ENCODE data around the gene INPP4B.
"Not testable (repeated sequence)": the region's sequence is repeated elsewhere in the genome, so short reads cannot be mapped to it uniquely, and the experiment has no call there.

Gene INPP4B

DNA sequence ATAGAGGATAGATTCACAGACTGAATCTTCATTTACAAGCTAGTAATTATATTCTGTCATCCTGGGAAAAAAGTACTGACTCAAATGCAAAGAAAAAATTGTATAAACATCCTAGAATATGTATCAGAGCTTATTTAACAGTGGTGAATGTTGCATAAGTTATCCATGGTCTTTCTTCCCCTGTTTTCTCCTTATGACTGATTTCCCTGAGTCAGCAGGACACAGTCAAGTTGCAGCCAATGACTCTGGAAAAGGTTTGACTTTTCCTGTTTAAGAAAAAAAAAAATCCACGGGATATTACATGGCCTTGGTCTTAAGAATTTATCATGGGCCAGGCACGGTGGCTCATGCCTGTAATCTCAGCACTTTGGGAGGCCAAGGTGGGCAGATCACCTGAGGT is 36.5 kb downstream of the INPP4B start:
- no peaks in the 10 kb centered on the region for H3K27me3 ChIP-seq (ENCODE audit: control insufficient read depth in 1 of 2, insufficient read depth in 2 of 2, low read length in 2 of 2)
- no peak overlapping the region for H3K9ac ChIP-seq (ENCODE audit: low read depth in 1 of 2, low read length in 2 of 2)
- no peak overlapping the region for H3K27ac ChIP-seq (ENCODE audit: low read depth, low read length)
- H3K36me3 ChIP-seq (ENCODE audit: control insufficient read depth in 1 of 2, insufficient read depth in 2 of 2, low read length in 2 of 2) = no peaks in the 10 kb centered on the region
- peaks cover 5 to 8% of the 10 kb centered on the region in 2 donors for H3K4me1 ChIP-seq (ENCODE audit: control insufficient read depth in 1 of 2, insufficient read depth in 2 of 2, low read length in 2 of 2)
- H3K9me3 ChIP-seq (ENCODE audit: control insufficient read depth in 1 of 2, low read length in 2 of 2) = no peaks in the 10 kb centered on the region
- no peak overlapping the region for H3K4me3 ChIP-seq (ENCODE audit: low read depth in 1 of 2, low read length in 2 of 2)

GRCh38 chr4:142803879-142804278 is 42.2 kb downstream of the INPP4B start:
- H3K4me3 ChIP-seq (ENCODE audit: low read depth in 1 of 2, low read length in 2 of 2); H3K36me3 ChIP-seq (ENCODE audit: control insufficient read depth in 1 of 2, insufficient read depth in 2 of 2, low read length in 2 of 2); H3K27me3 ChIP-seq (ENCODE audit: control insufficient read depth in 1 of 2, insufficient read depth in 2 of 2, low read length in 2 of 2); H3K4me1 ChIP-seq (ENCODE audit: control insufficient read depth in 1 of 2, insufficient read depth in 2 of 2, low read length in 2 of 2); H3K27ac ChIP-seq (ENCODE audit: low read depth, low read length); H3K9me3 ChIP-seq (ENCODE audit: control insufficient read depth in 1 of 2, low read length in 2 of 2); H3K9ac ChIP-seq (ENCODE audit: low read depth in 1 of 2, low read length in 2 of 2): not testable (repeated sequence)

- Histone ChIP-seq H3K27me3 (ENCODE audit: control insufficient read depth in 1 of 2, insufficient read depth in 2 of 2, low read length in 2 of 2) (no peaks in the 10 kb centered on the region), H3K4me3 (ENCODE audit: low read depth in 1 of 2, low read length in 2 of 2) (no peak overlapping the region), H3K9ac (ENCODE audit: low read depth in 1 of 2, low read length in 2 of 2) (no peak overlapping the region), H3K4me1 (ENCODE audit: control insufficient read depth in 1 of 2, insufficient read depth in 2 of 2, low read length in 2 of 2) (no peaks in the 10 kb centered on the region), H3K36me3 (ENCODE audit: control insufficient read depth in 1 of 2, insufficient read depth in 2 of 2, low read length in 2 of 2) (no peaks in the 10 kb centered on the region), H3K9me3 (ENCODE audit: control insufficient read depth in 1 of 2, low read length in 2 of 2) (no peaks in the 10 kb centered on the region), H3K27ac (ENCODE audit: low read depth, low read length) (no peak overlapping the region)
These were observed 44.1 kb downstream of the INPP4B start for GRCh38 chr4:142801966-142802365.

- Histone ChIP-seq H3K9me3 (ENCODE audit: control insufficient read depth in 1 of 2, low read length in 2 of 2) (no peaks in the 10 kb centered on the region), H3K4me3 (ENCODE audit: low read depth in 1 of 2, low read length in 2 of 2) (no peak overlapping the region), H3K27ac (ENCODE audit: low read depth, low read length) (no peak overlapping the region), H3K9ac (ENCODE audit: low read depth in 1 of 2, low read length in 2 of 2) (no peak overlapping the region), H3K27me3 (ENCODE audit: control insufficient read depth in 1 of 2, insufficient read depth in 2 of 2, low read length in 2 of 2) (no peaks in the 10 kb centered on the region), H3K36me3 (ENCODE audit: control insufficient read depth in 1 of 2, insufficient read depth in 2 of 2, low read length in 2 of 2) (no peaks in the 10 kb centered on the region), H3K4me1 (ENCODE audit: control insufficient read depth in 1 of 2, insufficient read depth in 2 of 2, low read length in 2 of 2) (no peaks in the 10 kb centered on the region)
These were observed 65.0 kb downstream of the INPP4B start for GRCh38 chr4:142781114-142781513.

DNA sequence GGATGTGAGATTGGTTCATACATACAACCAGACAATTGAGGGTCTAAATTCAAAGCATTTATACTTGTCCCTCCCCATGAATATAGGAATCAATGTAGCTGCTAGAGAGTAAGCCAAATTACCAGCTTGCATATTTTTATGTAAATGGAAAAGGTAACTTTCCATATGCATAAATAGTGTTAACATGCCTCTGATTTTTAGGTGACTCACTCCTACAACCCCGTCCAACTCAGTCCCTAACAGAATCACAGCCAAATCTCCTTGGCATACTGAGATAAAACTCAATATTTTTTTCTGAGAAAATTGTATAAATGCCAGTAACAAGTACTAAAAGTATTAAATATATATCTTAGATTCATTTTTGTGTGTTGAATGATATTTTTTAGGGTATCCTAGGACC is 67.2 kb downstream of the INPP4B start:
- no peaks in the 10 kb centered on the region for H3K27me3 ChIP-seq (ENCODE audit: control insufficient read depth in 1 of 2, insufficient read depth in 2 of 2, low read length in 2 of 2)
- H3K4me3 ChIP-seq (ENCODE audit: low read depth in 1 of 2, low read length in 2 of 2) = no peak overlapping the region
- H3K9me3 ChIP-seq (ENCODE audit: control insufficient read depth in 1 of 2, low read length in 2 of 2) = no peaks in the 10 kb centered on the region
- H3K36me3 ChIP-seq (ENCODE audit: control insufficient read depth in 1 of 2, insufficient read depth in 2 of 2, low read length in 2 of 2) = no peaks in the 10 kb centered on the region
- no peak overlapping the region for H3K9ac ChIP-seq (ENCODE audit: low read depth in 1 of 2, low read length in 2 of 2)
- H3K27ac ChIP-seq (ENCODE audit: low read depth, low read length) = no peak overlapping the region
- no peaks in the 10 kb centered on the region for H3K4me1 ChIP-seq (ENCODE audit: control insufficient read depth in 1 of 2, insufficient read depth in 2 of 2, low read length in 2 of 2)

DNA sequence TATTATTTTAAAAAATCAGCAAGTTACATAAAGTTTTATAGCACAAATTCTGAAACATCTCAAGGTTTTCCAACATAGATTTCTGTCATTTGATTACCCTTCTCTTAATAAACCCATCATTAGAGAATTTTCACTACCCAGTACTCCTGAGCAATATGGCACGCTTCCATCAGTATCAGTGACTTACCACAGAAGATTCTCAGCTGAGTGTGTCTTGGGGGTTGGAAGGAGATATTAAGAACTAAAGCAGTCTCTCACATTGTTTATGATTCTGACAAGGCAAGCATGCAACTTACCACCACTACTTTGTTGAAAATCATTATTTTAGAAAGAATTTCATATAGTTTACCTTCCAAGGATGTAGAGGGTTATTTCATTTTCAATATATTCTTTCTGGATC is 67.7 kb downstream of the INPP4B start:
- H3K27ac ChIP-seq (ENCODE audit: low read depth, low read length) = no peak overlapping the region
- no peak overlapping the region for H3K4me3 ChIP-seq (ENCODE audit: low read depth in 1 of 2, low read length in 2 of 2)
- no peak overlapping the region for H3K9ac ChIP-seq (ENCODE audit: low read depth in 1 of 2, low read length in 2 of 2)
- no peaks in the 10 kb centered on the region for H3K36me3 ChIP-seq (ENCODE audit: control insufficient read depth in 1 of 2, insufficient read depth in 2 of 2, low read length in 2 of 2)
- no peaks in the 10 kb centered on the region for H3K27me3 ChIP-seq (ENCODE audit: control insufficient read depth in 1 of 2, insufficient read depth in 2 of 2, low read length in 2 of 2)
- H3K4me1 ChIP-seq (ENCODE audit: control insufficient read depth in 1 of 2, insufficient read depth in 2 of 2, low read length in 2 of 2) = no peaks in the 10 kb centered on the region
- no peaks in the 10 kb centered on the region for H3K9me3 ChIP-seq (ENCODE audit: control insufficient read depth in 1 of 2, low read length in 2 of 2)

DNA sequence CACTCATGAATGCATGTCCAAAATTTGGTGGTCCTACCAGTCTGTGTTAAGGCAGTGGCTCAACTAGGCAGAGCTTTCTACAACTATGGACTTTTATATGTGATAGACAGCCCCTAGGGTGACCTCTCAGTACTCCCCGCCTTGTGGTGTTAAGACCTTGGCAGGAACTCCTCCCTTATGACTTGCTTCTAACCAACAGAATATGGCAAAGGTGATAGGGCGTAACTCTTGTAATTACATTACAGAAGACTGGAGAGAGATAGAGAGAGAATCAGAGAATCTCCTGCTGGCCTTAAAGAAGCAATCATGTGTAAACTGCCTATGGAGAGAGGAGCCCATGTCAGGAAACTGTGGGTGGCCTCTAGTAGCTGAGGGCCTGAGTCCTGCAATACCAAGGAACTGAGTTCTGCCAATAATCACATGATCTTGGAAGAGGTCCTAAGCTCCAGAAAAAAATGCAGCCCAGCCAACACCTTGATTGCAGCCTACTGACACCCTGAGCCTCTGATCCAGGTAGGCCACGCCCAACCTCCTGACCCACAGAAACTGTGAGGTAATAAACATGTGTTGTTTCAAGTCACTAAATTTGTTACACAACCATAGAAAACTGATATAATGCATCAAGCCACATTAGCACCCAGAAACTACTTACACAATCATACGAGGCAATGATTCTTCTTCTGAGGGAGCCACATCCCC is 68.9 kb downstream of the INPP4B start:
- no peaks in the 10 kb centered on the region for H3K4me1 ChIP-seq (ENCODE audit: control insufficient read depth in 1 of 2, insufficient read depth in 2 of 2, low read length in 2 of 2)

DNA sequence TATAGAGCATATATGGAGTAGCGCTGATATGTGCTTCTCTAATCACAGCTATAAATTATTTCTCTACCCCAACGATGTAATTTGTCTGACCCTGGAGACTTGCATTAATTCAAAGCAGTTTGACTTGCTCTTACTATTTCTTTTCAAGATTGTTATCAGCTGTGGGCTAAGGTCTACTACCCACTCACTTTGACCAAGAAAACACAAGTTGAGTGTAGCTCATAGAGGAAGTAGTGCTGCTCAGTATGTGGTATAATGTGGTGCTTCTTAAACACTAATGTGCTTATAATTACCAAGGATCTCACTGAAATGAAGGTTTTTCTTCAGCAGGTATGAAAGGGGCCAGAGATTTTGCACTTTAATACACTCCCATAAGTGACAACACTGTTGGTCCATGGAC is 70.1 kb downstream of the INPP4B start:
- Histone ChIP-seq H3K27ac (ENCODE audit: low read depth, low read length) (no peak overlapping the region), H3K27me3 (ENCODE audit: control insufficient read depth in 1 of 2, insufficient read depth in 2 of 2, low read length in 2 of 2) (no peaks in the 10 kb centered on the region), H3K4me3 (ENCODE audit: low read depth in 1 of 2, low read length in 2 of 2) (no peak overlapping the region), H3K9me3 (ENCODE audit: control insufficient read depth in 1 of 2, low read length in 2 of 2) (no peaks in the 10 kb centered on the region), H3K9ac (ENCODE audit: low read depth in 1 of 2, low read length in 2 of 2) (no peak overlapping the region), H3K36me3 (ENCODE audit: control insufficient read depth in 1 of 2, insufficient read depth in 2 of 2, low read length in 2 of 2) (no peaks in the 10 kb centered on the region), H3K4me1 (ENCODE audit: control insufficient read depth in 1 of 2, insufficient read depth in 2 of 2, low read length in 2 of 2) (no peaks in the 10 kb centered on the region)

More for the DNA sequence above, 68.9 kb downstream of the INPP4B start:
- no peak overlapping the region for H3K4me3 ChIP-seq (ENCODE audit: low read depth in 1 of 2, low read length in 2 of 2)
- no peaks in the 10 kb centered on the region for H3K36me3 ChIP-seq (ENCODE audit: control insufficient read depth in 1 of 2, insufficient read depth in 2 of 2, low read length in 2 of 2)
- H3K9me3 ChIP-seq (ENCODE audit: control insufficient read depth in 1 of 2, low read length in 2 of 2) = no peaks in the 10 kb centered on the region
- no peak overlapping the region for H3K27ac ChIP-seq (ENCODE audit: low read depth, low read length)
- no peak overlapping the region for H3K9ac ChIP-seq (ENCODE audit: low read depth in 1 of 2, low read length in 2 of 2)
- no peaks in the 10 kb centered on the region for H3K27me3 ChIP-seq (ENCODE audit: control insufficient read depth in 1 of 2, insufficient read depth in 2 of 2, low read length in 2 of 2)

GRCh38 chr4:142773505-142773904 is 72.6 kb downstream of the INPP4B start:
- H3K27me3 ChIP-seq (ENCODE audit: control insufficient read depth in 1 of 2, insufficient read depth in 2 of 2, low read length in 2 of 2) = no peaks in the 10 kb centered on the region
- H3K4me1 ChIP-seq (ENCODE audit: control insufficient read depth in 1 of 2, insufficient read depth in 2 of 2, low read length in 2 of 2) = no peaks in the 10 kb centered on the region
- H3K9me3 ChIP-seq (ENCODE audit: control insufficient read depth in 1 of 2, low read length in 2 of 2) = no peaks in the 10 kb centered on the region
- H3K27ac ChIP-seq (ENCODE audit: low read depth, low read length) = no peak overlapping the region
- H3K36me3 ChIP-seq (ENCODE audit: control insufficient read depth in 1 of 2, insufficient read depth in 2 of 2, low read length in 2 of 2) = no peaks in the 10 kb centered on the region
- no peak overlapping the region for H3K9ac ChIP-seq (ENCODE audit: low read depth in 1 of 2, low read length in 2 of 2)
- no peak overlapping the region for H3K4me3 ChIP-seq (ENCODE audit: low read depth in 1 of 2, low read length in 2 of 2)

GRCh38 chr4:142762280-142762679 is 83.8 kb downstream of the INPP4B start:
- no peak overlapping the region for H3K4me3 ChIP-seq (ENCODE audit: low read depth in 1 of 2, low read length in 2 of 2)
- H3K9ac ChIP-seq (ENCODE audit: low read depth in 1 of 2, low read length in 2 of 2) = no peak overlapping the region

More at GRCh38 chr4:142762280-142762679, 83.8 kb downstream of the INPP4B start:
- H3K36me3 ChIP-seq (ENCODE audit: control insufficient read depth in 1 of 2, insufficient read depth in 2 of 2, low read length in 2 of 2) = no peaks in the 10 kb centered on the region
- no peaks in the 10 kb centered on the region for H3K27me3 ChIP-seq (ENCODE audit: control insufficient read depth in 1 of 2, insufficient read depth in 2 of 2, low read length in 2 of 2)
- no peaks in the 10 kb centered on the region for H3K9me3 ChIP-seq (ENCODE audit: control insufficient read depth in 1 of 2, low read length in 2 of 2)
- no peaks in the 10 kb centered on the region for H3K4me1 ChIP-seq (ENCODE audit: control insufficient read depth in 1 of 2, insufficient read depth in 2 of 2, low read length in 2 of 2)
- no peak overlapping the region for H3K27ac ChIP-seq (ENCODE audit: low read depth, low read length)

All from duodenal mucosa (tissue), 2 donors.